ENCODE results near the gene CFLAR.

CFLAR gene

GRCh38 chr2:201223089-201224073 is 107.4 kb downstream of the CFLAR start:
- Histone ChIP-seq H3K4me2 (no peak overlapping the region), H4K20me1 (no peaks in the 10 kb centered on the region), H3K27ac (no peak overlapping the region), H3K4me1 (peaks cover 13% of the 10 kb centered on the region), H3K27me3 (no peaks in the 10 kb centered on the region), H3K4me3 (no peak overlapping the region), H3K9ac (no peak overlapping the region), H3K36me3 (peaks cover 11% of the 10 kb centered on the region), H3K9me3 (no peaks in the 10 kb centered on the region)
- no peak for TF ChIP-seq Cebpa-rat (IDR thresholded peaks at IDR 0.05)

Measured in BLaER1 (cell line).